ENCODE data around the gene C3orf49.

DNA sequence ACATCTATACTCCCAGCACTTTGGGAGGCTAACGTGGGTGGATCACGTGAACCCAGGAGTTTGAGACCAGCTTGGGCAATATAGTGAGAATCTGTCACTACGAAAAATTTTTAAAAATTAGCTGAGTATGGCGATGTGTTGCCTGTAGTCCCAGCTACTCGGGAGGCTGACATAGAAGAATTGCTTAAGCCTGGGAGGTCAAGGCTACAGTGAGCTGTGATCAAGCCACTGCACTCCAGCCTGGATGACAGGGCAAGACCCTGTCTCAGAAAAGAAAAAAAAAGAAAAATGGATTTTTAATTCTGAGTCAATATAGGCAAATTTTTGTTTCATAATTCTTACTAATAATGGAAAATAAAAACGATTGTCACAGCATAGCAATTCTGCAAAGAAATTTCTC lies 13.3 kb downstream of the C3orf49 start:
- no peak for TF ChIP-seq POLR2A (IDR thresholded peaks at IDR 0.05)
- TF ChIP-seq, protein P1, sequence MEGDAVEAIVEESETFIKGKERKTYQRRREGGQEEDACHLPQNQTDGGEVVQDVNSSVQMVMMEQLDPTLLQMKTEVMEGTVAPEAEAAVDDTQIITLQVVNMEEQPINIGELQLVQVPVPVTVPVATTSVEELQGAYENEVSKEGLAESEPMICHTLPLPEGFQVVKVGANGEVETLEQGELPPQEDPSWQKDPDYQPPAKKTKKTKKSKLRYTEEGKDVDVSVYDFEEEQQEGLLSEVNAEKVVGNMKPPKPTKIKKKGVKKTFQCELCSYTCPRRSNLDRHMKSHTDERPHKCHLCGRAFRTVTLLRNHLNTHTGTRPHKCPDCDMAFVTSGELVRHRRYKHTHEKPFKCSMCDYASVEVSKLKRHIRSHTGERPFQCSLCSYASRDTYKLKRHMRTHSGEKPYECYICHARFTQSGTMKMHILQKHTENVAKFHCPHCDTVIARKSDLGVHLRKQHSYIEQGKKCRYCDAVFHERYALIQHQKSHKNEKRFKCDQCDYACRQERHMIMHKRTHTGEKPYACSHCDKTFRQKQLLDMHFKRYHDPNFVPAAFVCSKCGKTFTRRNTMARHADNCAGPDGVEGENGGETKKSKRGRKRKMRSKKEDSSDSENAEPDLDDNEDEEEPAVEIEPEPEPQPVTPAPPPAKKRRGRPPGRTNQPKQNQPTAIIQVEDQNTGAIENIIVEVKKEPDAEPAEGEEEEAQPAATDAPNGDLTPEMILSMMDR (IDR thresholded peaks at IDR 0.05 in 4 of 5, conservative IDR thresholded peaks at IDR 0.05 in 1 of 5): no peak

Measured in gastrocnemius medialis (tissue), 4 donors.